ENCODE results near the gene HEXD. TPM values are rescaled to one million over a fixed set of nuclear protein-coding genes. Genes with fewer than 3 reads are reported as not detected.

HEXD gene
- total RNA-seq, 1 donor from 2014 or later = 21.9 TPM

DNA sequence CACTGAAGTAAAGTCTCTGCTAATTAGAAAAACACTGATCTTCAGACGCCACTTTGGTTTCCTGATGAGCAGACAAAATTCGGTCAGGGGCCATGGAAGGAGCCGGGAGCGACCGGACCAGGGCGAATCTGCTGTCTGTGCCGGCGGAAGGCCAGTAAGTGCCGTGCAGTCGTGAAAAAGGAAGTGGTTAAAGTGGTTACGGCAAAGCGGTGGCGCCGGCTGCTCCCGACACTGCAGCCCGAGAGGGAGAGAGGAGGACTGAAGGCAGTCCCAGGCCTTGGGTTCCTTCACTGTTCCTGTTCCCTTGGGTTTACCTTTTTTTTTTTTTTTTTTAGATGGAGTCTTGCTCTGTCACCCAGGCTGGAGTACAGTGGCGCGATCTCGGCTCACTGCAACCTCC, 17.3 kb upstream of the HEXD start:
- no peak for DNase-seq (ENCODE audit: extremely low spot score, unreplicated experiment)
- H3K4me3 Mint-ChIP-seq (ENCODE audit: unreplicated experiment) = no peak overlapping the region
- no peaks in the 10 kb centered on the region for H3K27me3 Mint-ChIP-seq (ENCODE audit: unreplicated experiment)
- peaks cover 40% of the 10 kb centered on the region for H3K4me1 Mint-ChIP-seq (ENCODE audit: unreplicated experiment)
- TF ChIP-seq, protein P1, sequence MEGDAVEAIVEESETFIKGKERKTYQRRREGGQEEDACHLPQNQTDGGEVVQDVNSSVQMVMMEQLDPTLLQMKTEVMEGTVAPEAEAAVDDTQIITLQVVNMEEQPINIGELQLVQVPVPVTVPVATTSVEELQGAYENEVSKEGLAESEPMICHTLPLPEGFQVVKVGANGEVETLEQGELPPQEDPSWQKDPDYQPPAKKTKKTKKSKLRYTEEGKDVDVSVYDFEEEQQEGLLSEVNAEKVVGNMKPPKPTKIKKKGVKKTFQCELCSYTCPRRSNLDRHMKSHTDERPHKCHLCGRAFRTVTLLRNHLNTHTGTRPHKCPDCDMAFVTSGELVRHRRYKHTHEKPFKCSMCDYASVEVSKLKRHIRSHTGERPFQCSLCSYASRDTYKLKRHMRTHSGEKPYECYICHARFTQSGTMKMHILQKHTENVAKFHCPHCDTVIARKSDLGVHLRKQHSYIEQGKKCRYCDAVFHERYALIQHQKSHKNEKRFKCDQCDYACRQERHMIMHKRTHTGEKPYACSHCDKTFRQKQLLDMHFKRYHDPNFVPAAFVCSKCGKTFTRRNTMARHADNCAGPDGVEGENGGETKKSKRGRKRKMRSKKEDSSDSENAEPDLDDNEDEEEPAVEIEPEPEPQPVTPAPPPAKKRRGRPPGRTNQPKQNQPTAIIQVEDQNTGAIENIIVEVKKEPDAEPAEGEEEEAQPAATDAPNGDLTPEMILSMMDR (IDR thresholded peaks at IDR 0.05) = no peak
- H3K36me3 Mint-ChIP-seq (ENCODE audit: unreplicated experiment) = peaks cover 10% of the 10 kb centered on the region
- no peak overlapping the region for H3K27ac Mint-ChIP-seq (ENCODE audit: unreplicated experiment)
- H3K9me3 Mint-ChIP-seq (ENCODE audit: unreplicated experiment) = no peaks in the 10 kb centered on the region

- no peaks in the 10 kb centered on the region for H3K27me3 Mint-ChIP-seq (ENCODE audit: unreplicated experiment)
- H3K27ac Mint-ChIP-seq (ENCODE audit: unreplicated experiment) = no peak overlapping the region
- peaks cover 34% of the 10 kb centered on the region for H3K4me1 Mint-ChIP-seq (ENCODE audit: unreplicated experiment)
- peaks cover 12% of the 10 kb centered on the region for H3K36me3 Mint-ChIP-seq (ENCODE audit: unreplicated experiment)
- H3K4me3 Mint-ChIP-seq (ENCODE audit: unreplicated experiment) = no peak overlapping the region
- no peaks in the 10 kb centered on the region for H3K9me3 Mint-ChIP-seq (ENCODE audit: unreplicated experiment)
- TF ChIP-seq, protein P1 (IDR thresholded peaks at IDR 0.05) = no peak
- DNase-seq (ENCODE audit: extremely low spot score, unreplicated experiment) = no peak
Observed at GRCh38 chr17:82402865-82403264, 15.3 kb upstream of the HEXD start.

DNA sequence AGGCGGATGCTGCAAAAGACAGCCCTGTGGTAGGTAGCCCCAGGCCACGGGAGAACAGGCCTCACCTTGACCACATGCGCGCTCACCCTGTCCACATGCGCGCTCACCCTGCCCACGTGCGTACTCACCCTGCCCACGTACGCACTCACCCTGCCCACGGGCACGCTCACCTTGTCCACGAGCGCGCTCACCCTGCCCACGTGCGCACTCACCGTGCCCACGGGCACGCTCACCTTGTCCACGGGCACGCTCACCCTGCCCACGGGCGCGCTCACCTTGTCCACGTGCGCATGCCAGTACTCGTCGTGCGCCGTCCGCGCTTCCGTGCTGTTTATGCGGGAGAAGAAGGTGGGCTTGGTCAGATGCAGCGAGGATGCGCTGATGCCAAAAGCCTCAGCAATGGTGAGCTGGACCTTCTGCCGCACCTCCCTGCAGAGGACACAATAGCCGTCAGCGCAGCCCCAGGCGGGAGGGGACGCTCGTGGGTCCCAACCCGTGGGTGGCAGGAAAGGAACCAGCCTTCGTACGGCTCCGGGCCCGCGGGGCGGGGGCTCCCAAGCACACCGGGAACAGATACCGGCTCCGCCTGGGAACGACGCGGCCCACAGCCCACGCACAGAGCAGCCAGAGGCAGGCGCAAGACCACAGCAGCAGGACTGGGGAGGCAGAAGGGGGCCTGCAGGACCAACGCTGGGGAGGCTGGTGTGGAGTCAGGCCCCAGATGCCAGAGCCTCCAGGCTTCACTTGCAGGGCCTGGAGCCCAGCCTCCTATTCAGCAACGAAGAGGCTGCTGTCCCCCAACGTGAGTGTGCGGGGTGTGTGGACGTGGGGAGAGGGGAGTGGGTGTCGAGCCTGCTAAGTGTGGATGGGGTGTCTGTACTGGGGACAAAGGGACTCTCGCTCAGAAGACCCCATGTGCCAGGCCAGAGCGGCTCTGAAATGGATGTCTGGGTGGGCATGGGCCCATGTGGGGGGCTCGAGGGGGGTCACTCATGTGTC, 14.2 kb upstream of the HEXD start:
- no peak for DNase-seq (ENCODE audit: extremely low spot score, unreplicated experiment)
- TF ChIP-seq, protein P1 (IDR thresholded peaks at IDR 0.05) = no peak
- Mint-ChIP-seq H3K27ac (ENCODE audit: unreplicated experiment) (no peak overlapping the region), H3K9me3 (ENCODE audit: unreplicated experiment) (no peaks in the 10 kb centered on the region), H3K27me3 (ENCODE audit: unreplicated experiment) (no peaks in the 10 kb centered on the region), H3K36me3 (ENCODE audit: unreplicated experiment) (peaks cover 12% of the 10 kb centered on the region), H3K4me1 (ENCODE audit: unreplicated experiment) (peaks cover 33% of the 10 kb centered on the region), H3K4me3 (ENCODE audit: unreplicated experiment) (no peak overlapping the region)

GRCh38 chr17:82405051-82405450, 13.1 kb upstream of the HEXD start:
- H3K27me3 Mint-ChIP-seq (ENCODE audit: unreplicated experiment) = no peaks in the 10 kb centered on the region
- H3K4me3 Mint-ChIP-seq (ENCODE audit: unreplicated experiment) = no peak overlapping the region
- DNase-seq (ENCODE audit: extremely low spot score, unreplicated experiment) = no peak
- TF ChIP-seq, protein P1 (IDR thresholded peaks at IDR 0.05) = no peak
- peaks cover 15% of the 10 kb centered on the region for H3K36me3 Mint-ChIP-seq (ENCODE audit: unreplicated experiment)
- H3K27ac Mint-ChIP-seq (ENCODE audit: unreplicated experiment) = no peak overlapping the region
- H3K4me1 Mint-ChIP-seq (ENCODE audit: unreplicated experiment) = peaks cover 22% of the 10 kb centered on the region
- H3K9me3 Mint-ChIP-seq (ENCODE audit: unreplicated experiment) = no peaks in the 10 kb centered on the region

- no peaks in the 10 kb centered on the region for H3K9me3 Mint-ChIP-seq (ENCODE audit: unreplicated experiment)
Observed at GRCh38 chr17:82406131-82406671, 11.9 kb upstream of the HEXD start.

More at GRCh38 chr17:82406131-82406671, 11.9 kb upstream of the HEXD start:
- H3K36me3 Mint-ChIP-seq (ENCODE audit: unreplicated experiment) = peaks cover 13% of the 10 kb centered on the region
- no peak for DNase-seq (ENCODE audit: extremely low spot score, unreplicated experiment)
- no peak overlapping the region for H3K4me3 Mint-ChIP-seq (ENCODE audit: unreplicated experiment)
- no peaks in the 10 kb centered on the region for H3K27me3 Mint-ChIP-seq (ENCODE audit: unreplicated experiment)
- peaks cover 16% of the 10 kb centered on the region for H3K4me1 Mint-ChIP-seq (ENCODE audit: unreplicated experiment)
- TF ChIP-seq, protein P1 (IDR thresholded peaks at IDR 0.05) = no peak
- H3K27ac Mint-ChIP-seq (ENCODE audit: unreplicated experiment) = no peak overlapping the region

Data from osteocyte (in vitro differentiated cells).